ENCODE results near the gene PLAAT3.
"Not testable (repeated sequence)": the region's sequence is repeated elsewhere in the genome, so short reads cannot be mapped to it uniquely, and the experiment has no call there.

PLAAT3 gene

DNA sequence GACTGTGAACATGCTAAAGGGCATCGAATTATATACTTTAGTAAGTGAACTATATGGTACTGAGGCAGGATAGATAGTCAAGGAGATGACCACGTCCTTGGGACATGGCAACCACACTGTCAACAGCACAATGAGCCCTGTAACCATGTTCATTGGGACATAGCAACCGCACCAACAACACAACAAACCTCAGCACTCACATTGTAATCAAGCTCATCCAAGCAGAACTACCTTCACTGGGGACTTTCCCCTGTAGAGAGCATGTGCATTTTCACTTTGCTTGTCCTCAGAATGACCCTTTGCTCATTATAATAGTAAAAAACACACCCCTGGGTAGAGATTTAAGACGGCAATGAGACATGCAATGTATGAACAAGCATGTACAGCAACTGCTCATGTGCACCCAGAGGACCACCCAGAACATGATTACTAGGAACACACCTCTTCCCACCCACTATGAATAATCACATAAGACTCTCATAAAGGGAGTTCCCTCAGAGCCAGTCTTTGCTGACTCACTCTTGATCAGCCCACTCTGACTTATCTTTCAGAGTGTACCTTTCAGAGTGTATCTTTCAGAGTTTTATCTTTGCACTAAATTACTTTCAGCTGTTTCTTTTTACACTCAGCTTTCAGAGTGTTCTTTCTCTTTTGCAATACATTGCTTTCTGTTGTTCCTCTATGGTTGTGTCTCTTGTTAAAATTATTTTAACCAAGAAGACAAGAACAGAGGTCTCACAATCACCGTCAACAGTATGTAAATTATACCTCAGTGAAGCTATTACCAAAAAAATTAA lies 47.0 kb downstream of the PLAAT3 start:
- DNase-seq (ENCODE audit: low read depth) = peak; percentile 93

DNA sequence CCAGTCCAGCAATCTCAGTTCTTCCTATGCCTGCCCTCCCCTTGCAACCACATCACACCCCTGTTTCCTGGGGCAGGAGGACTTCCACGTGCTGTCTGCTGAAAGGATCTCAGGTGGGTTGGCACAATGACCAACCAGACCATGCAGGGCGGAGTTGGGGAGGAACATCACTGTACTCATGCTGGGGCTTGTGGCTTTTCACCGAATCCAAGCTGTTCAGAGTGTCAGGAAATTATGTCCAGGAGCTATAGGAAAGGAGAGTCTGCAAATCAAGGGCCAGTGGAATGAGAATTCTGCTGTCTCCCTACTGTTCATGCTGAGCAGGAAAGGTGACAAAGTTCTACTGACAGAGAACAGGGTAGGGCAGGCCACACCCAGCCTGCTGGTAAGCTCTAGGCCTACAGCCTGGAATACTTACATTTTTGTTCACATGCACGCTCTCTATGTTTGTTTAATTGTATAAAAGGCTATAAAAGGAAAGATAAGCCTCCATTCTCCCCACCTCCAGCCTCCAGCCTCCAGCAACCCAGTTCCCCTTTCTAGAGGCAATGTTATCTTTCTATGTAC lies 49.4 kb downstream of the PLAAT3 start:
- DNase-seq (ENCODE audit: low read depth) = no peak

DNA sequence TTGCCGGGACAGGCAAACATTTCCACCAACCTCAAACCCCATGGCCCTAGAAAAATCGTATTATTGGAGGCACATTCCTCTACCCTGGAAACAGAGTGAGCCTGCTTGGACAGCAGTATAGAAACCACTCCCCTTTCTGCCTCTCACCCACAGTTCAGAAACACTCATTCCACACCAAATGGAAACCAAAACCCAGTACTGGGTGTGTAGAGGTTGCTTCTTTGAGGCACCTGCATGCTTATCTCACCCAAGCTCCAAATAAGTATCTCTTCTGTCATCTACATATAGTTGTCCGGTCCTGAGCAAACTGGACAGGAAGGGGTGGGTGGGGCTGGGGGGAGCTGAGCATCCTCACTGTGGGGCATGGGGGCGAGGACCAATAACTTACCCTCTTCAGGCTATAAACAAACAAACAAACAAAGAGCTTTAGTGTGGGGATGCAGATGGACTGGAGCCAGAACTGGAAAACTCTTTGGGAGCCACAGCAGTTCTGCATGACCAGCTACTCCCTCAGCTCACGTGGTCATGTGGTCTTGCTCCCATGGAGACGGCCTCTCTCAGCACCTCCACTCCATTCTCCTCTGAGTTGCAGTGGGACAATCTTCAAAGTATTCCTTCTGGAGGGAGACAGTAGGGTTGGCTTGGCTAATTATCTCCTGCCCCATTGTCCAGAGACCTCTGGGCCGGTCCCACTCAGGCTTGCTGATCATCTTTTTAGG lies 50.0 kb downstream of the PLAAT3 start:
- DNase-seq (ENCODE audit: low read depth) = no peak

DNA sequence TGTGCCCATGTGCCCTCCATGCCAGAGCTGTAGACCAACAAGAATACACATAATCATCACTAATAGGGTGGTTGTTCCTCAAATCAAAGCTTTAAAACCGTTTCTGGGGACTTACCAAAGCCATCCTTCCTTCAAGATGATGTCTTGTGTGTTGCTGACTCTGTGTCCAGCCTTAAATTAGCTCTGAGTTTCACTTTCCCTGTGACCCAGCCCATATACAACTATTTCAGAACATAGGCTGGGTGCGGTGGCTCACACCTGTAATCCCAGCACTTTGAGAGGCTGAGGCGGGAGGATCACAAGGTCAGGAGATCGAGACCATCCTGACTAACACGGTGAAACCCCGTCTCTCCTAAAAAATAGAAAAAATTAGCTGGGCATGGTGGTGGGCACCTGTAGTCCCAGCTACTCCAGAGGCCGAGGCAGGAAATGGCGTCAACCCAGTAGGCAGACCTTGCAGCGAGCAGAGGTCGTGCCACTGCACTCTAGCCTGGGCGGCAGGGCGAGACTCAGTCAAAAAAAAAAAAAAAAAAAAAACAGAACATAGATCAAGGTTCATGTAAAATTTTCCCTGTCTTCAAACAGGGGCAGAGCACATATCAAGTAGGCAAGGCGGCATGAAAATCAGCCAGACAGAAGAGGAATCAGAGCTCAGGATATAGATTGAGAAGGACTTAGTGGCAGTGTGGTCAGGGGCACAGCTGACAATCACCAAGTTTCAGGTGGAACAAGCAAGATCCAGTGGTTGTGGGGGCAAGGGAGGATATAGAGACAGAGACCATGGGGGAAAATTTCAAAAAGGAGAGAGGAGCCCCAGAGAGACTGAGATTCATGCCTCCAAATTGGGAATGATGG lies 50.8 kb downstream of the PLAAT3 start, which contains the start of gene PLAAT2:
TSS of gene PLAAT2 (minus strand) at position 179 of the 855 bp plus-strand sequence. CDS start at position 124, 55 bp downstream.
- DNase-seq (ENCODE audit: low read depth) = no peak

DNA sequence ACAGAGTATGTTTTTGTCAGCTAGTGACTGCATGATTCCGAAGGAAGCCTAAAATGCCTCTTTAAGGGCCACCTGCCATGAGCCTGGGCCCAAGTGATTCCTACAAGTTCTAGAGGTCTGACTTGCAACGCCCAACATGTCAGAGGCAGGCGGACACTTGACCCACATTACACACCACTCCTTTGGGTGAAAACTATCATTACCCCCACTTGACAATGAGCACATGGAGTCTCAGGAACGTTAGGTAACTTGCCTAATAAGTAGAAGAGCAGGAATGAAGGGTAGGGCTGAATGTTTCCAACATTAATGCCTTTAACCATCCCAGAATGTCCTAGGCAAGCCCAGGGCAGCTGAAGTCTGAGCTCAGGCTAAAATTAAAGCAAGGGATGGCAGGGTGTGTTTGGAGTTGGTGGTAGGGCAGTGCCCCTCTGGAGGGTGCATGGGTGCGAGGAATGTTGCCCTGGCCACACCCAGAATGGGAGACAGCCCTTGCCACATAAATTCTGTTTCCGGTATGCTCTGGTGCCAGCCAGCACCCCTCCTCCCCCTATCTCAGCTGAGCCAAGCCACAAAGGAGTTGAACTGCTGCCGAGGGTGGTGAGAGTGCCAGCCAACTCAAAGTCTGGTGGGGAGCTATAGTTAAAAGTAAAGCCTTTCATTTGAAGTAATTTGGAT lies 53.6 kb downstream of the PLAAT3 start:
- DNase-seq (ENCODE audit: low read depth) = no peak

DNA sequence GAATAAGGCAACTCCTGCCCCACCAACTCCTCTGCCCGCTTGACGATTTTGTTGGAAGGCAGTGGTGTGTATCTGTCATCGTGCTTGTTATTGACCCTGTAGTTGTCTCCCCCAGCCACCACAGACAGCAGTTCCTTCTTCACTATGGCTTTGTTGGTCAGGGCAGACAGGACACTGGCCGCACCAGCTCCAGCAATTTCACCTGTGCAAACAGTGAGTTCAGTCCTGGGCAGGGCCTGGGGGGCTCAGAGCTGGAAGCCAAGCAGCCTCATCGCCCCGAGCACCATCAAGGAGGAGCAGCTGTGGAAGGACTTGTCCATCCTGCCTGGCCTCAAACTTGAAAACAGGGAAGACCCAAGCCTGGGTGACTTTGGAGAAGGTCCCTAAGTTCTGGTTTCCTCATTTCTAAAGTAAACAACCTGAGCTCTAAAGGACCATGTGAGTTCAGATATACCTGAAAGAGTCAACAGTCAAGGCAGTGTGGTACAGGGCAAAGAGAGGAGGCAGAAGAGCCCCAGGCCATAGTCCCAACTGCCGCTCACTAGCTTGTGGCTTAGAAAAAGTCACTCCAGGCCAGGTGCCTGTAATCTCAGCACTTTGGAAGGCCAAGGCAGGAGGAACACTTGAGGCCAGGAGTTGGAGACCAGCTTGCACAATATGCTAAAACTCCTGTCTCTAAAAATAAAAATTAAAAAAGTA lies 55.6 kb downstream of the PLAAT3 start:
- no peak for DNase-seq (ENCODE audit: low read depth)

DNA sequence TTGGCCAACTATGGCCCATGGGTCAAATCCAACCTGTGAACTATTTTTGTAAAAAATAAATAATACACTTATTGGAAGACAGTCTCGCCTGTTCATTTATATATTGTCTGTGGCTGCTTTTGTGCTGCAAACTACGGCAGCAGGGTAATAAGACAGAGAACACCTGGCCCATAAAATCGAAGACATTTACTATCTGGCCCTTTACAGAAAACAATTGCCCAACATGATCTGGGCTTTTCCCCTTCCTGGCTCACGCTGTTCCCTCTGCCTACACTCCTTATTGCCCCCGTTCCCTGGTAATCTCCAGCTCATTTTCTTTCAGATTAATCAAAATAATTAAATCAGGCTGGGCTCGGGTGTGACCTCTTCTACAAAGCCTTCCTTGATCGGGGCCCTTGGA lies 56.7 kb downstream of the PLAAT3 start:
- no peak for DNase-seq (ENCODE audit: low read depth)

DNA sequence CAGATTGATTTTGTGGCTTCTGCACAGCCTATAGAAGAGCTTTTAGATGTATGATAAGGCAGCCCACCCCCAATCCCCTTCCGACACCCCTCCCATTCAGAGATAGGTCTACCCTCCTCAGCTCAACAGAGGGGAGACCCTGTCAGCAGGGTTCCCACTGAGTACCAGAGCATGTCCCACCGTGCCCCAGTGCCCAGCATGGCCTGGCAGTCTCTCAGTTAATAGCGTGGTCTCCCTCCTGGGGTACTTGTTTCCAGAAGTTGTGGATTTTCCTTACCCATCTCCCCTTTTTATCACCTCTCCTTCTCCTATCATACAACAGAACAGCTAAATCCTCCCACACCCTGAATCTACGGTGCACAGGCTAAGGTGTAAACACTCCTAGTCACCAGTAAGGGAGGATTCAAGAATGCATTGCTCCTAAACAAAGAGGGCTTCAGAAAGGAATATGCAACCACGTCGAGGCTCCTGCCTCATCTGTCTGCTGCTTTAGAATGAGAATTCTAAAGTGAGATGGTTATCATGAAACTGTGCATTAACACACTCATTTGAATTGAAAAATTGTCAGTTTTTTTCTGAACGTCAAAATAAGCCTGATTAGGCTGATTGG lies 57.7 kb downstream of the PLAAT3 start:
- DNase-seq (ENCODE audit: low read depth) = no peak

DNA sequence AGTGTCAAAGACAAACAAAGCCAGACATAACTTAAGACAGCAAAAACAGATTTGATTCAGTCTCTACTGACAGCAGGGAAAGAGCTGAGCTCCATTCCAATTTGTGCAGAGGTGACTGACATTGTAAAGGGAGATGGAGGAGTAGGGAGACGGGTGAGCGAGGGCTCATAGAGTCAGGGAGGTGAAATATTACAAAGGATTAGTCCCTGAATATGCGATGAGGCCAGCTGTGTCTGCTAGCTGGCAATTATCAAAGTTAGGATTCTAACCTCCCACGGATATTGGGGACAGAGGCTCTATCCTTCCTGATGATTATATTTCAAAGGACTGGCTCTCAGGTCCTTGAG lies 59.4 kb downstream of the PLAAT3 start:
- no peak for DNase-seq (ENCODE audit: low read depth)

DNA sequence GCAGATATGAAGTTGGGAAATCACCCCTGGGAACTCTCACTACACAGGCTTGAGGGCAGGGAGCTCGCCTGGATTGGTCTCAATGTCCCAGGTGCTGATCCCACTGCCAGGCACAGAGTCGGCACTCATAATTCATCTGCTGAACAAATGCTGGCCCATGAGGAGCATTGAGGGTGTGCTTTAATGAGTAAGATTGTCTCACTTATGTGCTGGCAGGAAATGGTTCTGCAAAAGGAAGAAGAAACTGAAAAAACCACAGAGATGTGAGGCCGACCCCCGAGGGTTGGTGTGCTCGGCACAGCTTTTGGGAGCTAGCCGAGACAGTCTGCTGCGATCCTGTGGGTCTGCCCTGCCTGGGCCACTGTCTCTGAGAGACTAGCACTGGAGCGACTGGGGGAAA lies 60.5 kb downstream of the PLAAT3 start:
- DNase-seq (ENCODE audit: low read depth) = peak; percentile 43

DNA sequence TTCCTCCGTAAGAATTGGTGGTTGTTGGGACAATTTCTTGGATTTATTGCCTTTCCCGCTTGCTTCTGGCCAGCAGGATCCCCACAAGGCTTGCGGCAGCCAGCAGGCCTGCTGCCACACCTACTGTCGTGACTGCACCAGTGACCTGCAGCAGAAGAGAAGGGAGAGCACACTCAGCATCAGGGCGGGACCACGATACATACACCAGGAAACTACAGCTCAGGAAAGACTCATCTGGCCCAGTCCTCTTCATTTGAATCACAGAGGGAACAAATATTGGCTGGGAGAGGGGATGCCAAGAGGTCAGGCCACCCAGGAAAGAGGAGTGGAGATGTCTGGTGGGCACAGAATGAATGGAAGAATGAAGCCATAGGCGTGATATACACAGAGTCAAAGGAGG lies 61.3 kb downstream of the PLAAT3 start:
- no peak for DNase-seq (ENCODE audit: low read depth)

DNA sequence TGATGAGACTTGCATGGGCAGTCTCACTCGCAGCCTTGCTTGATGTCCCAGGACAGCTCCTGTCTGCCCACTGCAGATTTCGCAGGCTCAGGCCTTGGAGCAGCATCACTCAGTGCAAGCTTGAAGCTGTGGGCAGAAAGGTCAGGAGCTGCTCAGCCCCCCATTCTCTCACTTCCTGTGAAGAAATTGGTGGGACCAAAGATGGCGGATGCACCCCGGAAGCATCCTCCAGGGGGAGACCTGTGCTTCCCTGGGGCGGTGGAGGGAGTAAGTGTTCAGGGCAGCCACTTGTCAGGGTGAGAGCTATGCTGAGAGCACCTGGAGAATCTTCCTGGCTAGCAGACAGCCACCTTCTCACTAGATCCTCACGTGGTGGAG lies 62.4 kb downstream of the PLAAT3 start:
- no peak for DNase-seq (ENCODE audit: low read depth)

DNA sequence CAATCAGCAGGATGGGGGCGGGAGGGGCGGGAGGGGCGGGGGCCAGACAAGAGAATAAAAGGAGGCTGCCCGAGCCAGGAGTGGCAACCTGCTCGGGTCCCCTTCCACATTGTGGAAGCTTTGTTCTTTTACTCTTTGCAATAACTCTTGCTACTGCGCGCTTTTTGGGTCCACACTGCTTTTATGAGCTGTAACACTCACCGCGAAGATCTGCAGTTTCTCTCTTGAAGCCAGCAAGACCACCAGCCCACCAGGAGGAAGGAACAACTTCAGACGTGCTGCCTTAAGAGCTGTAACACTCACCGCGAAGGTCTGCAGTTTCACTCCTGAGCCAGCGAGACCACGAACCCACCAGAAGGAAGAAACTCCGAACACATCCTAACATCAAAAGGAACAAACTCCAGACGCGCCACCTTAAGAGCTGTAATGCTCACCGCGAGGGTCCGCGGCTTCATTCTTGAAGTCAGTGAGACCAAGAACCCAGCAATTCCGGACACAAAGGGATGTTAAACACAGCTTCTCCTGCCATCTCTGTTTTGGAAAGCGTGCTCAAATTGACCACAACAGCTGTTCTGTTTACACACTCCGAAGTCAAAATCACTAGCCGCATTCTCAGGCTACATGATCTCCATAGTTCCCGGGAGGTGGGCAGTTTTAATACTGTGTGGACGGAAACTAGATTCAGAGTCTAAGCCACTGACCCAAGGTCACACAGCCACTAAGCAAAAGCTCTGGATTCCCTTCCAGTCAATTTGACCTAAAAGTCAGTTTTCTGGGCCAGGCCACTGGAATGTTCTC lies 62.9 kb downstream of the PLAAT3 start:
- DNase-seq (ENCODE audit: low read depth) = no peak

DNA sequence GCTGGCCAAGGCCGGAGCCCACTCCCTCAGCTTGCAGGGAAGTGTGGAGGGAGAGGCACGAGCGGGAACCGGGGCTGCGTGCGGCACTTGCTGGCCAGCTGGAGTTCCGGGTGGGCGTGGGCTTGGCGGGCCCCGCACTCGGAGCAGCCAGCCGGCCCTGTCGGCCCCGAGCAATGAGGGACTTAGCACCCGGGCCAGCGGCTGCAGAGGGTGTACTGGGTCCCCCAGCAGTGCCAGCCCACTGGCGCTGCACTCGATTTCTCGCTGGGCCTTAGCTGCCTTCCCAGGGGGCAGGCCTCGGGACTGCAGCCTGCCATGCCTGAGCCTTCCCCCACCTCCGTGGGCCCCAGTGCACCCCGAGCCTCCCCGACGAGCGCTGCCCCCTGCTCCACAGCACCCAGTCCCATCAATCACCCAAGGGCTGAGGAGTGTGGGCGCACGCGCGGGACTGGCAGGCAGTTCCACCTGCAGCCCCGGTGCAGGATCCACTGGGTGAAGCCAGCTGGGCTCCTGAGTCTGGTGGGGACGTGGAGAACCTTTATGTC lies 64.0 kb downstream of the PLAAT3 start:
- not testable (repeated sequence) for DNase-seq (ENCODE audit: low read depth)

DNA sequence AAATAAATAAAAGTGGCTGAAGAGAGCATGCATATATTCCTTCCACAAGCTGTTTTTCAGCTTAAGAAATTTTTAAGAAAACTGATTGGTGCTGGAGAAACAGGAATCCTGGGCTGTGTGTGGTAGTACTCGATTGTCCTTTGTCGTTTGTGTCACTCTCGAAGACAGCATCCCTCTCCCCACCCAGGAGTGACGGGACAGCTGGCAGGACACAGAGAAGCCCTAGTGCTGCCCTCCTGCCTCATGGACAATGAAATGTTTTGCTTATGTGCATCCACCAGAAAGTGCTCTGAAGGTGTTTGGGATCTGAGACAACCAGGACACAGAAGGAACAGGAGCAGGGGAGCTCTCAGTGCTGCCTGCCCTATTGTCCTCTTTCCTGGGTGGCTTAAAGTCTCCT lies 64.8 kb downstream of the PLAAT3 start:
- DNase-seq (ENCODE audit: low read depth) = no peak

DNA sequence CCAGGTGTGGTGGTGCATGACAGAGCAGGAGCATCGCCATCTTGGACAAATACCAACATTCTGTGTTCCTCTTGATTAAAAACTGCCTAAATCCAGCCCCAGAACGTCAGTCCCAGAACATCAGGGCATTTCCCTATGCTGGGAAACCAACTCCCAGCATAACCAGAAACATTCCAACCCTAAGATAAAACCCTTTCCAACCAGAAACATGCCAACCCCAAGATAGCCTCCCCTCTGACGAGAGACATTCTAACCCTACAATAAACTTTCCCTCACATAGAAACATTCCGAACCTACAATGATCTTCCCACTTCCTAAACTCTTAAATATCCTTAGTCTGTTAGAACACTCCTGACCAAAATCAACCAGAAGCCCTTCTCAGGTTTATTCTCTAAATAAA lies 66.1 kb downstream of the PLAAT3 start:
- no peak for DNase-seq (ENCODE audit: low read depth)

DNA sequence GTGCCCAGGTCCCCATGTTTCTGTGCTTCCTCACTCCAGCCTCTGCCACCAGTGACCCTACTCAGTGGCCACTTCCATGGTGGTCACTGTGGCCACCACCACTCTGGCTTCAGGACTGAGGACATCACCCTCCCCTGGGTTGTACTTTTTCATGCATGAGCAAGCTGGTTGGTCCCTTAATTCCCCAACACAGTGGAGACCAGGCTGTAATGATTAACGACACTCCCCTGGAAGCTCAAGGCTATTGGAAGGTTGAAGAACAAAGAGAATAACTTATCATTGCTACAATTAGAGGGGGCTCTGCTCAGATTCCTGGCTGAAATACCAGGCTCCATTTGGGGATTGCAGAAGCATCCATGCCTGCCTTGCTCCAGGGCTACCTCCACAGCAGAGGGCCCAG lies 67.2 kb downstream of the PLAAT3 start:
- no peak for DNase-seq (ENCODE audit: low read depth)

DNA sequence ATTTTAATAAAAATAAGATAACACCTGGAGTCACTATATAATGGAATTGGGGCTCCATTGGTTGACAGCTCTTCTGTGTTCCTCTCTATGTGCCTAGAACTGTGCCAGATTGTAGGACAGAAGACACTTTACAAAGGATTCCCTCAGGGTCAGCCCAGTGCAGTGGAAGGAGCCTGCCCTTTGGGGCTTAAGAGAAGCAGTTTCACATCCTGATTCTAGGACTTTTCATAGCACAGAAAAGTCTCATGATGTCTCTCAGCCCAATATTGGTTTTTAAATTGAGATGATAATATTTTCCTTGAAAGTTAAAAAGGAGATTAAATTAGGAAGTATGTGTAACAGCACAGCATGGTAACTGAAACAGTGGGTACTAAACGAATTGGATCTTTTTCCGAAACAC lies 70.5 kb downstream of the PLAAT3 start:
- no peak for DNase-seq (ENCODE audit: low read depth)

DNA sequence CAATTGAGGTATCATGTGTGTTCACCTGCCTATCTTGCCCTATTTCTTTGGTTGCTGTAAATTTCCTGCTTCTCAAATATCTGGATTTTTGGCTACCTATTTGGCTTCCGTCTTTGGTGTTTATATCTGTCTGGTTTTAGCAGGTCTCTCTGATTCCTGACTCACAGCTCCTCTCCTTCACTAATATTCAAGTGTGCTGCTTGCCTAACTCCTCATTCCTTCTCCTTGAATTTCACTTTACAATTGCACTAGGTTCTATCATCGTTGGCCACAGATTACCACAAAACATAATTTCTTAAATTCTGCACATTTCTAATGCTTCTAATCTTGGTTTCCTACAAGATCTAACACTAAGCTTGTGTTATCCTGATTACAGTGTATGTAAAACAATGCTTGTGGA lies 71.7 kb downstream of the PLAAT3 start:
- DNase-seq (ENCODE audit: low read depth) = not testable (repeated sequence)
